ENCODE data around the gene DAAM2. TPM values are rescaled to one million over a fixed set of nuclear protein-coding genes. Genes with fewer than 3 reads are reported as not detected.

The DAAM2 gene
- total RNA-seq, 1 experiment from 2014 or later: 4.8 TPM

DNA sequence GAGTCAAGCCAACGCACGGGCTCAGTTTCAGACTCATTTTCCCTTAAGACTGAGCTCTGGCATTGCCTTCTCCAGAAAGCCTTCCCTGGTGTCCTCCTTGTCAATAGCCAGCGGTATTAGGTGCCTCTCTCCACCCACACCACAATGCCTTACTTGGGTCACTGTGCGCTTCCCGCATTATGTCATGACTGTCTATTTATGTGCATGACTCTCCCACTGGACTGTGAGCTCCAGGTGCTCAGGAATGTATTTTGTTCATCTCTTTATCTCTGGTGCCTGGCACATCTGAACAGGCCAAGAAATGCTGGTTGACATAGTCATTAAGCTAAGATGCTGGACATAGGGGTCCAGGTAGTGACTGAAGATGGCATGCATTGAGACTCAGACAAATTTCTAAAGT is 42.7 kb downstream of the DAAM2 start:
- POLR2A ChIA-PET (ENCODE audit: low non-redundant PET): no interaction called here

DNA sequence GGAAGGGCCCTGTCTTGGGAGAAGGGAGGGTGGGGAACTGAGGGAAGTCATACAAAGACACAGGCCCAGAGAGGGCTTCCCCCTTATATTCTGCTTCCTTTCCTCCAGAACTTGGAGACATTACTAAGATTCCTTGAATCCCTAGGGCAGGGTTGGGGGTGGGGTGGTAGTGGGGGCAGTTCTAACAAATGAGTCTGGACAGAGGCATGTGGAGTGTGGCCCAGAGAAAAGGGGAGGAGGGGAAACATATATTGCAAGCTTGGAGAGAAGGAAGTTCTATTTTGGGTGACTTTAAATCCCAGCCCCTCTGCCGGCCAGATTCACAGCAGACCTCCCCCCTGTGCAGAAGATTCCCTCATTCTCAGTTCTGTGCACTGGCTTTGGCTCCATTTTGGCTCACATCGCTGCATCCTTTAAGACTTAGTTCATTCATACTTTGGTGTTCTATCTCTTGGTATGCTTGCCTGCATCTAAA is 43.7 kb downstream of the DAAM2 start:
- no peak for TF ChIP-seq EZH2 (IDR thresholded peaks at IDR 0.05; ENCODE audit: borderline replicate concordance, low read depth, low read length, poor library complexity, severe bottlenecking)
- TF ChIP-seq, protein P1, sequence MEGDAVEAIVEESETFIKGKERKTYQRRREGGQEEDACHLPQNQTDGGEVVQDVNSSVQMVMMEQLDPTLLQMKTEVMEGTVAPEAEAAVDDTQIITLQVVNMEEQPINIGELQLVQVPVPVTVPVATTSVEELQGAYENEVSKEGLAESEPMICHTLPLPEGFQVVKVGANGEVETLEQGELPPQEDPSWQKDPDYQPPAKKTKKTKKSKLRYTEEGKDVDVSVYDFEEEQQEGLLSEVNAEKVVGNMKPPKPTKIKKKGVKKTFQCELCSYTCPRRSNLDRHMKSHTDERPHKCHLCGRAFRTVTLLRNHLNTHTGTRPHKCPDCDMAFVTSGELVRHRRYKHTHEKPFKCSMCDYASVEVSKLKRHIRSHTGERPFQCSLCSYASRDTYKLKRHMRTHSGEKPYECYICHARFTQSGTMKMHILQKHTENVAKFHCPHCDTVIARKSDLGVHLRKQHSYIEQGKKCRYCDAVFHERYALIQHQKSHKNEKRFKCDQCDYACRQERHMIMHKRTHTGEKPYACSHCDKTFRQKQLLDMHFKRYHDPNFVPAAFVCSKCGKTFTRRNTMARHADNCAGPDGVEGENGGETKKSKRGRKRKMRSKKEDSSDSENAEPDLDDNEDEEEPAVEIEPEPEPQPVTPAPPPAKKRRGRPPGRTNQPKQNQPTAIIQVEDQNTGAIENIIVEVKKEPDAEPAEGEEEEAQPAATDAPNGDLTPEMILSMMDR (conservative IDR thresholded peaks at IDR 0.05; ENCODE audit: low read depth, low read length): no peak
- BruUV-seq (replicated peaks): no TSS peak
- ChIA-PET POLR2A (ENCODE audit: low non-redundant PET) (no interaction called here), CTCF (no interaction called here)
- intact Hi-C loops (cut with micrococcal nuclease; ENCODE audit: unreplicated experiment): no loop called here
- H3K4me1 ChIP-seq (ENCODE audit: insufficient read depth, low read length, poor library complexity, severe bottlenecking): no peaks in the 10 kb centered on the region
- no peak overlapping the region for H3K27ac ChIP-seq (ENCODE audit: low read depth, low read length, poor library complexity, severe bottlenecking)
- H3K9me3 ChIP-seq (ENCODE audit: low read depth, low read length, poor library complexity, severe bottlenecking): no peaks in the 10 kb centered on the region
- DNase-seq (ENCODE audit: low spot score): no peak
- H3K36me3 ChIP-seq (ENCODE audit: insufficient read depth, low read length, poor library complexity, severe bottlenecking): no peaks in the 10 kb centered on the region
- H3K4me3 ChIP-seq (ENCODE audit: low read depth, low read length, poor library complexity, severe bottlenecking): no peak overlapping the region
- no peaks in the 10 kb centered on the region for H3K27me3 ChIP-seq (replicated peaks; ENCODE audit: insufficient read depth, low read depth, low read length, poor library complexity)

More for the DNA sequence above, 42.7 kb downstream of the DAAM2 start:
- DNase-seq (ENCODE audit: low spot score): no peak
- no TSS peak for BruUV-seq (replicated peaks)
- Histone ChIP-seq H3K27me3 (replicated peaks; ENCODE audit: insufficient read depth, low read depth, low read length, poor library complexity) (no peaks in the 10 kb centered on the region), H3K27ac (ENCODE audit: low read depth, low read length, poor library complexity, severe bottlenecking) (no peak overlapping the region), H3K4me3 (ENCODE audit: low read depth, low read length, poor library complexity, severe bottlenecking) (no peak overlapping the region), H3K36me3 (ENCODE audit: insufficient read depth, low read length, poor library complexity, severe bottlenecking) (no peaks in the 10 kb centered on the region), H3K9me3 (ENCODE audit: low read depth, low read length, poor library complexity, severe bottlenecking) (no peaks in the 10 kb centered on the region), H3K4me1 (ENCODE audit: insufficient read depth, low read length, poor library complexity, severe bottlenecking) (no peaks in the 10 kb centered on the region)
- CTCF ChIA-PET: no interaction called here
- TF ChIP-seq, protein P1 (conservative IDR thresholded peaks at IDR 0.05; ENCODE audit: low read depth, low read length): no peak
- no peak for TF ChIP-seq EZH2 (IDR thresholded peaks at IDR 0.05; ENCODE audit: borderline replicate concordance, low read depth, low read length, poor library complexity, severe bottlenecking)
- intact Hi-C loops (cut with micrococcal nuclease; ENCODE audit: unreplicated experiment): no loop called here

DNA sequence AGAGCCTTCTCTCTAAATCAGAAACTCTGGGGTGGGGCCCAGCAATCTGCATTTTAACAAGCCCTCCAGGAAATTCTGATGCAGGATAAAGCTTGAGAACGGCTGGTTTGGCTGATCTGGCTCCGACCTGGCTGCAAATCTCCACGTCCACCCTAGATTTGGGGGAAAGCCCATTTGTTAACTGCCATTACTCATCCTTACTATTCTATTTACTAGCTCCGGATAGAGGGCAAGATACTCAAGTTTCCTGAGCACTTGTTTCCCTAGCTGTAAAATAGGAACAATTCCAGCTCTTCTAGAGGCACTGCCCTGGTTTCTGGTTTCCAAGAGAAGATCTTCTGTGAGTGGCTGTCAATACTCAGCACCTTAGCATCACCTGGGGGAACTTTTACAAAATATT is 44.4 kb downstream of the DAAM2 start:
- no peak overlapping the region for H3K27ac ChIP-seq (ENCODE audit: low read depth, low read length, poor library complexity, severe bottlenecking)
- ChIA-PET CTCF (no interaction called here), POLR2A (ENCODE audit: low non-redundant PET) (no interaction called here)
- no peak overlapping the region for H3K4me3 ChIP-seq (ENCODE audit: low read depth, low read length, poor library complexity, severe bottlenecking)
- no peak for DNase-seq (ENCODE audit: low spot score)
- no peaks in the 10 kb centered on the region for H3K27me3 ChIP-seq (replicated peaks; ENCODE audit: insufficient read depth, low read depth, low read length, poor library complexity)
- no TSS peak for BruUV-seq (replicated peaks)
- H3K4me1 ChIP-seq (ENCODE audit: insufficient read depth, low read length, poor library complexity, severe bottlenecking): no peaks in the 10 kb centered on the region
- intact Hi-C loops (cut with micrococcal nuclease; ENCODE audit: unreplicated experiment): no loop called here
- TF ChIP-seq, protein P1 (conservative IDR thresholded peaks at IDR 0.05; ENCODE audit: low read depth, low read length): no peak
- TF ChIP-seq EZH2 (IDR thresholded peaks at IDR 0.05; ENCODE audit: borderline replicate concordance, low read depth, low read length, poor library complexity, severe bottlenecking): no peak
- H3K36me3 ChIP-seq (ENCODE audit: insufficient read depth, low read length, poor library complexity, severe bottlenecking): no peaks in the 10 kb centered on the region
- H3K9me3 ChIP-seq (ENCODE audit: low read depth, low read length, poor library complexity, severe bottlenecking): no peaks in the 10 kb centered on the region

All from A673 (cell line).